Progenitor cell of endocrine pancreas (in vitro differentiated cells): ENCODE results near the gene FREM2. TPM values are rescaled to one million over a fixed set of nuclear protein-coding genes. Genes with fewer than 3 reads are reported as not detected.
A peak's percentile ranks its signal among the peaks of the same experiment; 100 is the strongest.

Source experiments
- DNase-seq: peaks from one replicate; pipeline ENCODE4 v3.0.0; 2021; ENCODE audit warnings: low spot score; ENCODE audit not compliant: unreplicated experiment
- H3K27ac Mint-ChIP-seq: 2 replicates; pipeline ENCODE4 v1.8.0; 2021; ENCODE audit warnings: mild to moderate bottlenecking, moderate library complexity, mixed read lengths
- H3K27me3 Mint-ChIP-seq: 2 replicates; pipeline ENCODE4 v1.8.0; 2021; ENCODE audit warnings: mixed read lengths
- H3K36me3 Mint-ChIP-seq: 2 replicates; pipeline ENCODE4 v1.8.0; 2022; ENCODE audit warnings: mixed read lengths; ENCODE audit not compliant: insufficient read depth
- H3K4me1 Mint-ChIP-seq: 2 replicates; pipeline ENCODE4 v1.8.0; 2021; ENCODE audit warnings: low read depth, mixed read lengths
- H3K4me3 Mint-ChIP-seq: 2 replicates; pipeline ENCODE4 v1.8.0; 2021; ENCODE audit warnings: low read depth, mild to moderate bottlenecking, moderate library complexity, mixed read lengths
- H3K9me3 Mint-ChIP-seq: 2 replicates; pipeline ENCODE4 v1.8.0; 2021; ENCODE audit warnings: low read depth, mixed read lengths
- CTCF ChIP-seq: fragments of 200-600 bp; sonication (generic); IDR thresholded peaks from one replicate; pipeline ENCODE4 v1.5.0; 2021; ENCODE audit warnings: antibody characterized with exemption, mild to moderate bottlenecking; ENCODE audit not compliant: unreplicated experiment
- total RNA-seq: library from RNA; stranded (reverse); gene quantifications from 2 replicates; pipeline ENCODE4 v1.2.1, GENCODE V29; 2021

The FREM2 gene
- total RNA-seq, 1 donor from 2014 or later, result 75.3 TPM

- no peak for DNase-seq
- Mint-ChIP-seq H3K36me3 (peaks cover 9% of the 10 kb centered on the region), H3K9me3 (peaks cover 6% of the 10 kb centered on the region), H3K27ac (no peak overlapping the region), H3K27me3 (no peaks in the 10 kb centered on the region), H3K4me3 (no peak overlapping the region), H3K4me1 (no peaks in the 10 kb centered on the region)
- no peak for TF ChIP-seq CTCF
Observed at GRCh38 chr13:38796890-38797289, 110.0 kb downstream of the FREM2 start.

DNA sequence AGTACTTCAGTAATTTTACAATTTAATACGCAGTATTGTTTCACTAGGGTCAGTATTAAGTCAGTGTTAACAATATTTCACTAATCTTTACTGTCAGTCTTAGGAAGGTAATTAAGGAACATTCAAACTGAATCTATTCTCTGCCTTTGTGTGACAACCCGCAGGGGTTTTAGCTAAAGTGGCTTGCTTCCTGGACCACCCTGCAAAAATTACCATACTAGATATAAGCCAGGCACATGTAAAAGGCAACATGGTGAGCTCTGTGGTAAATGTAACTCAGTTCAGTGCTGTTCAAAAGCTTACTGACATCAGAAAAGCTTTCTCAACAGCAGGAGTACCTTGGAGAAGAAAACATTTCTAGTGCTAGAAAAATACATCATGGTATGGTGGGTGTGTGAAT is 116.7 kb downstream of the FREM2 start:
- peaks cover 13% of the 10 kb centered on the region for H3K36me3 Mint-ChIP-seq
- H3K4me3 Mint-ChIP-seq, result no peak overlapping the region
- peaks cover 4% of the 10 kb centered on the region for H3K4me1 Mint-ChIP-seq
- H3K27ac Mint-ChIP-seq, result peak overlapping the region; percentile 34
- DNase-seq, result no peak
- H3K27me3 Mint-ChIP-seq, result no peaks in the 10 kb centered on the region
- no peak for TF ChIP-seq CTCF
- peaks cover 11% of the 10 kb centered on the region for H3K9me3 Mint-ChIP-seq

DNA sequence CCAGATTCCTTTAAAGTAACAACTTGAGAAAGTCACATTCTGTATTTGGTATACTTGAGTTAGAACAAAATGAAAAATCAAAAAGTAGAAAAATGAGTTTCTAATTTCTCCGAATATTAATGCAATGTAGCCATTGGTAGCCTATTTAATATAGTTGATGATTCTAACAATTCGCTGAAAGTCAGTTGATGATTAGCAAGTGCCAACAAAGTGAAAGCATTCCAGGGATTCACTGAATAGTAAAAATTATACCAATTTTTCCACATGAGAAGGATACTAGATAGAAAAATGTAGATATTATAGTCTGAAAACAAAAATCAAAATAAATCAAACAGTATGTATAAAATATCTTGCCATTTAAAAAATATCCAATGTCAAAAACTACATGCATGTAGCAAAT is 117.2 kb downstream of the FREM2 start:
- no peak for DNase-seq
- Mint-ChIP-seq H3K27ac (no peak overlapping the region), H3K36me3 (peaks cover 17% of the 10 kb centered on the region)

DNA sequence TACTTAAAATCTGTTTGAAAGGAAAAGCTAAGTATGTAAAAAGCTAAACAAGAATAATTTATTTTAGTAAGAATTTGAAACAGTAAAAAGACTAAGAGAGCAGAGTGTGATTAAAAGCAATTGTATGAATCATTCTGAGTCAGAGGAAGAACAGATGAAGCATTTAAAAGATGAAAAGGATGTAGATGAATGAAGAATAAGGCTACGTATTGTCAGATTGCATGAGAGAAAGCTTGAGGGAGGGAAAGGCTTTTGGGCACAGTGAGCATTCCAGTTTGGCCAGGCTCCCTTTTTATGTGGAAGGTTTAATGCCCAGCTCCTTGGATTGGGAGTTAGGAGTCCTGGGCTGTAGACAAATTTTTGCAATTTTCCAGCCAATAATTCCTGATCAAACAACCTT is 117.7 kb downstream of the FREM2 start:
- no peak for DNase-seq
- Mint-ChIP-seq H3K4me1 (peaks cover 4% of the 10 kb centered on the region), H3K9me3 (peaks cover 16% of the 10 kb centered on the region), H3K36me3 (peaks cover 21% of the 10 kb centered on the region), H3K27ac (no peak overlapping the region), H3K4me3 (no peak overlapping the region), H3K27me3 (no peaks in the 10 kb centered on the region)
- no peak for TF ChIP-seq CTCF

More for the DNA sequence above, 117.2 kb downstream of the FREM2 start:
- H3K27me3 Mint-ChIP-seq, result no peaks in the 10 kb centered on the region
- peaks cover 11% of the 10 kb centered on the region for H3K9me3 Mint-ChIP-seq
- no peak overlapping the region for H3K4me3 Mint-ChIP-seq
- peaks cover 4% of the 10 kb centered on the region for H3K4me1 Mint-ChIP-seq
- TF ChIP-seq CTCF, result no peak

- Mint-ChIP-seq H3K27me3 (no peaks in the 10 kb centered on the region), H3K27ac (no peak overlapping the region), H3K9me3 (peaks cover 21% of the 10 kb centered on the region), H3K36me3 (peaks cover 17% of the 10 kb centered on the region), H3K4me1 (peaks cover 2% of the 10 kb centered on the region), H3K4me3 (no peak overlapping the region)
- TF ChIP-seq CTCF, result no peak
- DNase-seq, result no peak
Observed at GRCh38 chr13:38814331-38814730, 127.5 kb downstream of the FREM2 start.
